NCI-H2196 (cell line): ENCODE data around the gene DNLZ.

Source experiments
- DNase-seq: peaks from one replicate; lab custom pipeline; 2025; ENCODE audit not compliant: unreplicated experiment; lab: John Stamatoyannopoulos, UW

DNLZ gene

DNA sequence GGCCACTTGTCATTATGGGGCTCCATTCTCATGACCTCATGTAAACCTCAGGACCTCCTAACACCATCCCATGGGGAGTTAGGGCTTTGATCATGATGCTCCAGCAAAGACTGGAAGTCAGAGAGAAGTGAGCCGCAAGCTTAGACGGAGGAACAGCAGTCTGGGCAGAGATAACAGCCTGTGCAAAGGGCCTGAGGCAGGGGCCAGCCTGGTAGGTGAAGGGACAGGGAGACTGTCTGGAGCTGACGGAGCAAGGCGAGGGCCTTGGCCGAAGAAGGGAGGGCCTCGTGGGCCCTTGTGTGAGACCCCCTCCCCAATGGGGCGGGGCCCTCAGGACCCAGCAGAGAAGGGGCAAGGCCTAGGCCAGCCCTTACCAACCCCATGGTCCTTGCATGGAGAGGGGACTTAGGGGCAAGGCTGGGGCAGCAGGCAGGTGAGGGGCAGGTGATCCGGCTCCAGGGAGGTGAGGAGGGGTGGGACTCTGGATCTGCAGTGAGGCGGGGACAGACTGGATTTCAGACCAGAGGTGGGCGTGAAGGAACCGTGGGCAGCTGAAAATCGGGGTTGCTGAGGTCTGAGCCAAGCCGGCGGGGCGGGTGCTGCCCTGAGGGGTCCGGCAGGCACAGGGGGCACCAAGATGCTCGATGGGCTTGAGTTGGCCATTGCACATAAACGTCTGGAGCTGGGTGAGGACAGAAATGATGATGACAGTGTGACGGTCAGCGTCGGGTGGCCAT is 18.8 kb downstream of the DNLZ start:
- DNase-seq: no peak

DNA sequence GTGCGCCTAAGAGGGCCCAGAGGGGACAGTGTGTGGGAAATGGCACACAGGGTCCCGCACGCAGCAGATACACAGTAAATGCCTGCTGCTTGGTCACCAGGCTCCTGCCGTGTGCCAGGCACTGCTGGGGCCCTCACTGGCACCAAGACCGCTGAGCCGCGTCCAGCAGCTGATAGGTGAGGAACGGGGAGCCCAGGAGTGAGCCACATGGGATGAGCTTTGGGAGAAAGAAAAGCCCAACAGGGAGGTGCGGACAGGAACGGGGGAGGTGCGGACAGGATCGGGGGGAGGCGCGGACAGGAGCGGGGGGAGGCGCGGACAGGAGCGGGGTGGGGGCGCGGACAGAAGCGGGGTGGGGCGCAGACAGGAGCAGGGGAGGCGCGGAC is 19.7 kb downstream of the DNLZ start:
- no peak for DNase-seq

DNA sequence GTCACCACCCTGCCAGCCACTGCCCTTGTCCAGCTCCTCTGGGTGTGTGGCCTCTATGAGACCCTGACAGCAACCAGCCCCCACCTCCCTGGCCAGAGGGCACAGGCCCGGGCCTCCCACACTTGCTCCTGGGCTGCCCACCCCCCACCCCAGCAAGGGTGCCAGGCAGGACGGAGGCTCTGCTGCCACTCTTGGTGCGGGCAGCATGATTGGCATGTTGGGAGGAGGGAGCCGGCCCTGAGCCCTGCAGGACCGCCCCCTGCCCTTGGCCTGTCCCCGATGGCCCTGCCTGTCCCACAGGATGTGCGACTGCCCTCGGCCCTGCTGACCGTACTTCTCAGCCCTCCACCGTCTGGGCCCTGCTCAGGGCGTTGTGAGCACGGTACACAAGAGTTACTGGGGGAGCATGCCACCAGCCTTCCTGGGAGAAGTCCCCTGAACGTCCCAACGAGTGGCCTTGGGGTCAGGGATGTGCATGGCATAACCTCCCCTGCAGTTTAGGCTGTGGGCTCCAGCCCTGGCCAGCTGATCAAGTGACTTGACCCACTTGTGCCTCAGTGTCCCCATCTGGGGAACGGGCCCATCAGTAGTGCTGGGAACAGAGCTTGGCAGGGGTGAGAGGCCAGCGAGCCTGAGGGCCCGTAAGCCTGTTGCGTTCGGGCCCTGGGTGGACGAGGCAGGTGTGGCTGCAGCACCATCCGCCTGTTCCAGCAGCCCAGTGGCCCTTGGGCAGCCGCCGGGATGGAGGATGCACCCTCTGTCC is 20.2 kb downstream of the DNLZ start:
- DNase-seq: no peak

DNA sequence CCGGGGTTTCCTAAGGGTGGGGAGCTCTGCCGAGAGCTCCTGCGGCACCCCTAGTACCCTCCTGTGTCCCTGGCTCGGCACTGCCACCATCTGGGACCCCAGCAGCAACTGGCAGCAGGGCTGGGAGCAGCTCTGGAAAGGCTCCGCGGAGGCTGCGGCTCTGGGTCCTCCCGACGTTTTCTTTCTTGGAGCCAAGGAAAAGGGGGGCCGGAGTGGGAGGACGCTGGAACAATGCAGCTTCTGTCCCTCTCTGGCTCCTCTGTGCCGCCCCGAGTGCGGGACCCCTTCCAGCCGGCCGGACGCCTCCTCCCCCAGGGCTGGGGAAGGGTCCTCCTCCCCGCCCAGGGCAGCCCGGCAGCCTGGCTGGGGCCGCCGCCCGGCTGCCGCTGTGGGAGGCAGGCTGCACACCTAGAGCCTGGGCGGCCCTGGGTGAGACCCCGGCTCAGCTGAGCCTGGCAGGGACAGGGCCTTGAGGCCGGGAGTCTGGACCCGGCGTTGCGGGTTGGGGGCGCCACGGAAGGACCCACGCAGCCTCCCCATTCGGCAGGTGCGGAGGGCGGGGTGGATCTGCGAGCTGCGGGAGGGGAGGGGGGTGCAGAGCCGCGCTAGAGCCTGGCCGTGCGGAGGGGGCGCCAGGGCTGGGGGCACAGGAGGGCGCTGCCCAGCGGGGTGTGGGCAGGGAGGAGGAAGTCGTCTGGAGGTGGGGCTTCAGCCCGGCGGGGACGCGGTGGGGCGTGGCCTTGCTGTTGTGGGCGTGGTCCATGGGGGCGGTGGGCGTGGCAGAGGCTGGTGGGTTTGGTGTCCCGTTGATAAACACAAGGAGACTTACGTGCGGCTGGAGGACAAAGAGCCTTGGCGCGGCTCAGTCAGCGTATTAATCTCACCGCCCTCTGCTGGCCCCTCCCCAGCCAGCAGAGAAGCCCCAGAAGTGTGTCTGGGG is 21.1 kb downstream of the DNLZ start:
- DNase-seq: no peak

DNA sequence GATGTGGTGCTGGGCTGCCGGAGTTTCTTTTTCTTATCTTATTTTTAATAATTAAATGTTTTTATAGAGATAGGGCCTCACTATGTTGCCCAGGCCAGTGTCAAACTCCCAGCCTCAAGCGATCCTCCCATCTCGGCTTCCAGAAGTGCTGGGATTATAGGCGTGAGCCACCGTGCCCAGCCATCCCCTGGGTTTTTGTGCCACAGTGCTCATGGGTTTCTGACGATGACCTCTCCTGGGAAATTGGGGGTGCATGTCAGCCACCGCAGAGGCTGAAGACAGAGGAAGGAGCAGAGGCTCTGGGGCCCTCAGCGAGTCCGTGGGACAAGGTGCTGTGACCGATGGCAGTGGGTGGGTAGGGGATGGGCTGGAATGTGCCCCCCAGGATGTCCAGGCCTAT is 21.8 kb downstream of the DNLZ start:
- DNase-seq: no peak

DNA sequence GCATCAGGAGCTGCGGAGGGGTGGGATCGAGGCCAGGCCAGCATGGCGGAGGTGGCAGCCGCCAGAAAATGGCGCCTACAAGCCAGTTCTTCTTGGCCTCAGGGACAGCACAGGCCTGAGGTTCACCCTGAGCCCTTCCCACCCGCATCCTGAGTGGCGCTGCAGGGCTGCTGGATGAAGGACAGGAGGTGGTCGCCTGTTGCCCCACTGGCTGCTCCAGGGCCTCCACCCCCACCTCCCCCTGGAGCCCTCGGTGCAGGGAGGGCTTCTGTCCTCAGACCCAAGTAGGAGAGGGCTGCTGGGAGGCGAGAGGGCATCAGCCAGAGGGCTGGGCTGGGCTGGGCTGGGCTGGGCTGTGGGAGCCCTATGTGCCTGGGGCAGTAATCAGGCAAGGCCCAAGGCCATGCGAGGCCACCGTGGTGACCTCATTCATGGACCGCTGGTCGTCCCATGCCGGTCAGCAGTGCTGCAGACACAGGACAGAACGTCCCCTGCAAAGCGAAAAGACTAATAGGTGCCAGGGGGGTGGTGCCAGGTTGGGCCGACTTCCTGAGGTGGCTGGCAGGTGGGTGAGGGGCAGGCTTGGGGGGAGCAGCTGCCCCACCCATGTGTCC is 22.4 kb downstream of the DNLZ start:
- DNase-seq: no peak

DNA sequence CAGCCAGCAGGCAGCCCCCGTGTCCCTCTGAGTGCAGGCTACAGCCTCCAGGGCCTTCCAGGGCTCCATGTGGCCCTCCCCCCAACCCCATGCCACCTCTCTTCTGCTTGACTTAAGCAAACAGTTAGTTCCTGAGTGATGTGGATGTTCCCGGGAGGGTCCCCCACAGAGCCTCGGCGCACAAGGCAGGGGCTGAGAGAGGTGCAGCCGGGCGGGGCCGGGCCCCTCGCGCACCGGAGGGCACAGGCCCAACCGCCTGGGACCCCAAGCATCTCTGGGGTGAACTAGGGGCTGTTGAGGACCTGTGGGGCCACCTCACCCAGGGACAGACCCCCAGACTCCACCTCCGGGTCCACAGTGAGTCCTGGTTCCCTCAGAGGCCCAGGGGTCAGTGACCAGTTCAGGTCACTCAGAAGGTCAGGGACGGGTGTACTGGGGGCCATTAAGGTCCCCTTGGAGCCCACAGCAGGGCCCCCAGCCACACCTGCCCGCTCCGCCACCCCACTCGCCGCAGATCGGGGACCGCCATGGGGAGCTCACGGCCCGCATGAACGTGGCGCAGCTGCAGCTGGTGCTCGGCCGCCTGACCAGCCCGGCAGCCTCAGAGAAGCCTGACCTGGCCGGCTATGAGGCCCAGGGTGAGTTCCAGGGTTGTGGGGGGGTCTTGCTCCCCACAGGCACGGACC is 23.0 kb downstream of the DNLZ start:
- DNase-seq: no peak

DNA sequence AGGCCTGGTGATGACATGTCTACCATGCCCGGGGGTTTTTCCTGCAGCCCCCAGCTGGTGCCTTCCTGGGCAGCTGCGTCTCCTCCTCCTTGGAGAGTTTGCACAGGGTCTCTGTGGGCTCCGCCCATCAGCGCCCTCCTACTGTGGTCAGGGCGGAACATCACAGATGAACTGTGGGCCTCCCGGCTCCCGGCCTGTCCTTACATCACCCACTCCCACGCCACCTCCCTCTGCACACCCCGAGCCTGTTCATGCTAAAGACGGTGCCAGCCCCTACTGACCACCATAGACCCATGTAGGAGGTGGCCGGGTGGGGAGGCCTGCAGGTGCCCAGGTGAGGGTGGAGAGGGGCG is 23.6 kb downstream of the DNLZ start:
- DNase-seq: no peak

DNA sequence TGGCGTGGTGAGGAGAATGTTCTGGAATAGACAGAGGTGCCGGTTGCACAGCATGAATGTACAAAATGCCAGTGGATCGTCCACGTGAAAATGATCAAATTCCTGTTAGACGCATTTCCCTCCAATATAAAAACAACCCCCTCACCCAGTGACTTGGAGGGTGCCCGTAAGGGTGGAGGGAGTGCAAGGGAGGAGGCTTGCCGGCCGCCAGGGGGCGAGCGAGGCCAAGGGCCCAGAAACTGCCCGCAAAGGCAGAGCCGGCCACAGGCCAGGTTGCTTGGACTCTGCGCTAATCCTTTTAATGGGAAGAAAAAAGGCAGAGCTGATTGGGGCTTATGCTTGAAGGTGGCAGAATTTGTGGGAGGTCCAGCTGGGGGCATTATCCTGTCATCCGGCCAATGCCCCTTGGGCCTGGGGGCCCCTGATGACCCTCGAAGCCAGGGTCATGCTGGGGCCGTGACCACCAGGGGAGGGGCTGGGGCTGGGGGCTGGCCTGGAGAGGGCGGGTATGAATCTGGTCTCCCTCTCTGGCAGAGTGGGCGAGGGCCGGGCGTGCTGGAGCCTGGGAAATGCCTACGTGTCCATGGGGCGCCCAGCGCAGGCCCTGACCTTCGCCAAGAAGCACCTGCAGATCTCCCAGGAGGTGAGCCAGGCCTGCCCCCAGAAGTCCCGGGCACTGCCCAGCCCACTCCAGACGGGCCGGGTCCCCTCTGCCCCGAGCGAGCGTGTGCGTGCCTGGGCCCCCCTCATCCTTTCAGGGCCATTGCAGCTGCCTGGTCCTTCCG is 24.2 kb downstream of the DNLZ start:
- peak; percentile 49 for DNase-seq

DNA sequence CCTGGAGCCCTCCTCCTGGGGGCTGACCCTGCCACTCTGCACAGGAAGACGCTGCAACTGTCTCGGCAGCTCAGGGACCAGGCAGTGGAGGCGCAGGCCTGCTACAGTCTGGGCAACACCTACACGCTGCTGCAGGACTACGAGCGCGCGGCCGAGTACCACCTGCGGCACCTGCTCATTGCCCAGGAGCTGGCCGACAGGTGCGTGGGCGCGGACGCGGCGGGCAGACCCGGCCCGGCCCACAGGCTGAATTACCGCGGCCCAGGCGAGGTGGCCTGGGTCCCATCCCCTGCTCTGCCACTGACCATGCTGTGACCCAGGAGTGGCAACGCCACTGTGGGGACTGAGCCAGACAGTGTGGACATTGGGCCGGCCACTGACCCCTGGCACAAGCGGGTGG is 25.0 kb downstream of the DNLZ start:
- DNase-seq: no peak

DNA sequence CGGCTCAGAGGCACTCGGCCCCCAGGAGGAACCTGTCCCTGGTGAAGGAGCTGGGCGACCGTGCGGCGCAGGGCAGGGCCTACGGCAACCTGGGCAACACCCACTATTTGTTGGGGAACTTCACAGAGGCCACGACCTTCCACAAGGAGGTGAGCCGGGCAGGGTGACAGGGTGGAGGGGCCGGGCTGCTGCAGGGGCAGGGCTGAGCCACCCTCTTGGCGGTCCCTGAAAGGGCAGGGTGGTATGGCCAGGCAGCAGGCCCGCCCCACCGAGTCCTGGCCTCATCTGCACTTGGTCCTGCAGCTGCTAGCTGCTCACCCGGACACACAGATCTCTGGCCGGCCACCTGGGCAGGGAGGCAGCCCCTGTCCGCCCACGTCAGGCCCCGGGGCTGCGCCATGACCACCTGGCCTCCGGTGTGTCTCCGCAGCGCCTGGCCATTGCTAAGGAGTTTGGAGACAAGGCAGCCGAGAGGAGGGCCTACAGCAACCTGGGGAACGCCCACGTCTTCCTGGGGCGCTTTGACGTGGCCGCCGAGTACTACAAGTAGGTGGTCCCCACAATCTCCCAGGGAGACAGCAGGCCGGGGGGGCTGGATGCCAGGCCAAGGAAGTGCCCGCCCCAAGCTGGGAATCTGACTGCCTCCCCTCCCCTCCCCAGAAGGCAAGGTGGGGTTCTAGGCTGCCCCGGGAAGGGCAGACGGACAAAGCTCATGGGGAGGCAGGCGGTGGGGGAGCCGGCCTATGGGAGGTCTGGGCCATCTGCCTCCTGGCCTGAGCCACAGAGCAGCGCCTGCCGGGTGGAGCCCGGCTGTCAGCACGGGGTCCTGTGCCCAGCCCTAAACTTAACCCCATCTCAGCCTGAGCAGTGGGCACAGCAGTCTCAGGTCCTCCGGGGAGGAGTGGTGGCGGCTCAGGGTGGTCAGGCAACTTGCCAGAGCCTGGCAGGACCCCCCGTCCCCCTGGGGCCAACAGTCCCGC is 25.8 kb downstream of the DNLZ start:
- no peak for DNase-seq

DNA sequence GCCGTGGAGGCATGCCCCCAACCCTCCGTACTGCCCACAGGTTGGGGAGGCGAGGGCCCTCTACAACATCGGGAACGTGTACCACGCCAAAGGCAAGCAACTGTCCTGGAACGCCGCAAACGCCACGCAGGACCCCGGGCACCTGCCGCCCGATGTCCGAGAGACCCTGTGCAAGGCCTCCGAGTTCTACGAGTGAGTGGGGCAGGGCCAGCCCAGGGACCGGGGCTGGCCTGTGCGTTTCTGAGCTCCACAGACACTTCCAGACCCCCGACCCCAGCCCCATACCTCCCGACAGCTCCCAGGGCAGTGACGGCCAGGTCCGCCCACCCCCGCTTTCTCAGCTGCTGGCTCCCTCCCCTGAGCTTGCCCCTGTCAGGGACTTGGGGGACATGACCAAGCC is 26.7 kb downstream of the DNLZ start:
- DNase-seq: no peak

DNA sequence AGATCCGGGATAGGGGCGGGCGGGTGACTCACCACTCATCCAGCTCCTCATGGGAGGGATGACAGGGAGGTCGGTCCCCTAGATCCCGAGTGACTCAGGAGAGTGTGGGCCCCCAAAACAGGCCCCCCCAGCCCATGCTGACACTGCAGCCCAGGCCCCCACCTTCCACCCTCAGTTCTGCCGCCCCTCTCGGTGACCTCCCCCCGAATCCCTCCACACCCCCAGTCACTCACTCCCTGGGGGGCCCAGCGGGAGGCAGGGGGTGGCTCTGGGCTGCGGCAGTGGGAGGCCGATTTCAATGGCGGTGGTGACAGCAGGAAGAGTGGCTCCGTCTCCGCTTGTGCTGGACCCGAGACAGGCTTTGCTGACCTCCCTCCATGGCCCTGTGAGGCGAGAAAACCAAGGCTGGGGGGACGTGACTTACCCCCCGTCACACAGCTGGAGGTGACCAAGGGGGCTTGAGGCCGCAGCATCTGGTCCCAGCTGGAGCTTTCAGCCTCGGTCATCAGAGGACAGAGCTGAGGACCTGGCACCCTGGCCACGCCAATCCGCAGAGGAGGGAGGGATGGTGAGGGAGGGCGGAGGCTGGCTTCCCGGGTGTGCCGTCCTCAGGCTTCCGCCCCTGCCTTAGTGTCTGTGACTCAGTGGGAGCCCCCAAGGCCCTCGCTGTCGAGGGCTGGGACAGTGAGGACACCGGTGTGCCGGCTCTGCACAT is 27.2 kb downstream of the DNLZ start:
- DNase-seq: no peak

DNA sequence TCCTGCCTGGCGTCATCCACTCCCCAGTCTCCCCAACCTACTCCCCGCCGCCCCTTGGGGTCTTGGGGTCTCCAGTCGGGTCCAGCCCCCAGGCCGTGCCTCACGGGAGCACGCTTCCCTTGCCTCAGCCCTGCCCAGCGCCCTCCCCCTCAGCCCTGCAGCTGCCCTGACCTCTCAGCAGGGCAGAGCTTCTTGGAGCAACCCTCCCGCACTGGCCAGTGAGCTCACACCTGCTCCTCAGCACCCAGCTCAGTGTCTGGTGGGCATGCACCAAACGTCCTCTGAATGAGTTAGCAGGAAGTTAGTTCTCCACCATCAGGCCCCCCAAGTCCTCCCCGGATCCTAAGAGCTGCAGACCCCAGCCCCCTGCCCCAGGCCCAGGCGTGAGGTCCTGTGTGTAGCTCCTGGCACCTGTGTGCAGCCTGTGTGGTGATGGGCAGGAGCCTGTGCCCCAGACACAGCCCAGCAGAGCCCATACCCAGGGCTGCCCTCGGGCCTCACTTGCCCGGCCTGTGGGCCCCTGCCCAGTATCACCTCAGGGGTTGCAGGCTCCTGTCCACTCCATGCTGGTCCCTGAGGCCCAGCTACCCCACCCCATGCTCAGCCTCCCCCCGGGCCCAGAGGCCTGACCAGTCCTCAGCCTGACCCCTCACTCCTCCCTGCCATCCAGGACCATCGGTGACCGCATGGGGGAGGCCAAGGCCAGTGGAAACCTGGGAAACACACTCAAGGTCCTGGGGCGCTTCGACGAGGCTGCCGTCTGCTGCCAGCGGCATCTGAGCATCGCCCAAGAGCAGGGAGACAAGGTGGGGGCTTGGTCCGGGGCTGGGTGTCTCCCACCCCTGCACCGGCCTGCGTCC is 28.0 kb downstream of the DNLZ start:
- DNase-seq: no peak

DNA sequence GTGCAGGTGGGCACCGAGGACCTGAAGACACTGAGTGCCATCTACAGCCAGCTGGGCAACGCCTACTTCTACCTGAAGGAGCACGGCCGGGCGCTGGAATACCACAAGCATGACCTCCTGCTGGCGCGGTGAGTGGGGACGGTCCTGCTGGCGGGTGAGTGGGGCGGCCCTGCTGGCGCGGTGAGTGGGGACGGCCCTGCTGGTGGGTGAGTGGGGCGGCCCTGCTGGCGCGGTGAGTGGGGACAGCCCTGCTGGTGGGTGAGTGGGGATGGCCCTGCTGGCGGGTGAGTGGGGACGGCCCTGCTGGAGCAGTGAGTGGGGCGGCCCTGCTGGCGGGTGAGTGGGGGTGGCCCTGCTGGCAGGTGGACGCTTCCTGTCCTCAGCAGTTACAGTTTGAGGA is 29.0 kb downstream of the DNLZ start:
- DNase-seq: no peak

DNA sequence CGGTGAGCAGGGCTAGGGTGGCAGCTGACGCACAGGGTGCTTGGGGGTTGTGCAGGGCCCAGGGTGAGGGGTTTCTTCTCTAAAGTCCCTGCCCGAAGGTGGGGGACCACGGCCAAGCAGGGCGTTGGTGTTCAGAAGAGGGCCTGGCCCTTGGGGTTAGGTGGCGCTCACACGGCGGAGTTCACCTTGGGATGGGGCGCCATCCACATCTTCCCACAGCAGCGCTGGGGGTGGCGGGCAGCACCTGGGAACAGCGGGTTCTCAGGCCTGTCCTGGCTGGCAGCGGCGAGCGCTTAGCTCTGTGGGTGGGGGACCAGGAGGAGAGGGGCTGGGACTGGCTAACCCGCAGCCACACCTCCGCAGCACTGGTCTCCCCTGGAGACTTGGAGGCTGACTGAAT is 30.1 kb downstream of the DNLZ start:
- DNase-seq: no peak

DNA sequence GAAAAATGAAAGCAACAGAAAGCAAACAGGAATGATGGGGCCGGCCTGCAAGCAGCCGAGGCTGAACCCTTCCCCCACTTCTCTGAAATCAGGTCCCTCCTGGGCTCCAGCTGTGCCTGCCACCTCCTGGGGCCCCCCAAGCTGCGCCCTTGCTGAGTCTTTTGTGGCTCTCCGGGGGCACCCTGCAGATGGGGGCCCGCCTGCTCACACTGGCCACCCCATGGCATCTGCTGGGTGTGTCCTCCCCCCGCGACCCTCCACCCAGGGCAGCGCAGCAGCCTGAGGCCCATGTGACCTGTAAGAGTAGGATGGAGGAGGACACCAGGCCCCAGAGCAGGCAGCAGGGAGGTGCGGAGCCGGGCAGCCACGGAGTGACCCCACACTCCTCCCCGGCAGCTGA is 30.5 kb downstream of the DNLZ start:
- no peak for DNase-seq
